SH-SY5Y (cell line): ENCODE measurements around the gene PRR29.

Experiments
- GATA2 ChIP-seq: IDR thresholded peaks from 2 replicates; pipeline ENCODE4 v1.6.1; 2011; ENCODE audit warnings: mild to moderate bottlenecking, low read depth, low read length
- GATA3 ChIP-seq: IDR thresholded peaks from 2 replicates; pipeline ENCODE4 v1.6.1; 2011; ENCODE audit warnings: low read depth, mild to moderate bottlenecking, low read length, moderate library complexity

- TF ChIP-seq GATA2, result no peak
- no peak for TF ChIP-seq GATA3
Observed at GRCh38 chr17:64042700-64043485, 44.7 kb downstream of the PRR29 start.
